GM12878 (cell line): ENCODE results near the gene AFTPH.

Source experiments
- CREM ChIP-seq: IDR thresholded peaks from 2 replicates; pipeline ENCODE4 v1.6.1; 2014; ENCODE audit warnings: antibody characterized with exemption, low read depth
- ETV6 ChIP-seq, 2 experiments: fragments of 450-650 bp in 1 of 2; IDR thresholded peaks in 1 of 2; conservative IDR thresholded peaks in 1 of 2; 2 replicates each; pipeline ENCODE4 v1.6.1; 2014; ENCODE audit warnings: antibody characterized with exemption in 1 of 2, borderline replicate concordance in 1 of 2, low read depth in 1 of 2, mild to moderate bottlenecking in 1 of 2, moderate library complexity in 1 of 2
- GATAD2B ChIP-seq: fragments of 450-650 bp; conservative IDR thresholded peaks from 2 replicates; pipeline ENCODE4 v1.6.1; 2017; ENCODE audit warnings: low read depth, mild to moderate bottlenecking, moderate library complexity
- KAT2A ChIP-seq: conservative IDR thresholded peaks from 2 replicates; pipeline ENCODE4 v1.6.1; 2011; ENCODE audit warnings: low read depth, low read length; ENCODE audit not compliant: control insufficient read depth
- NBN ChIP-seq: fragments of 450-650 bp; IDR thresholded peaks from 2 replicates; pipeline ENCODE4 v1.6.1; 2016
- POLR2A ChIP-seq: IDR thresholded peaks from 2 replicates; pipeline ENCODE4 v1.6.1; 2011; ENCODE audit warnings: low read depth, mild to moderate bottlenecking, low read length
- RAD21 ChIP-seq: IDR thresholded peaks from 2 replicates; pipeline ENCODE4 v1.6.1; 2011; ENCODE audit warnings: mild to moderate bottlenecking, low read depth, low read length, moderate library complexity; ENCODE audit not compliant: insufficient read depth
- TCF12 ChIP-seq: IDR thresholded peaks from 2 replicates; pipeline ENCODE4 v1.6.1; 2011; ENCODE audit warnings: low read depth, mild to moderate bottlenecking, low read length
- ZSCAN29 ChIP-seq: fragments of 450-650 bp; IDR thresholded peaks from 2 replicates; pipeline ENCODE4 v1.6.1; 2017; ENCODE audit warnings: mild to moderate bottlenecking, moderate library complexity
- ZZZ3 ChIP-seq: IDR thresholded peaks from 2 replicates; pipeline ENCODE4 v1.6.1; 2011; ENCODE audit warnings: low read depth; ENCODE audit not compliant: control insufficient read depth, insufficient read length
- TF ChIP-seq, protein P1 (sequence below), 3 experiments: IDR thresholded peaks in 2 of 3; conservative IDR thresholded peaks in 1 of 3; 2 replicates each; pipeline ENCODE4 v1.5.1; 2011; ENCODE audit warnings: low read depth in 3 of 3, low read length in 3 of 3, mild to moderate bottlenecking in 3 of 3, control low read depth in 2 of 3, moderate library complexity in 2 of 3, inconsistent platforms in 1 of 3, mixed read lengths in 1 of 3; ENCODE audit not compliant: control insufficient read depth in 2 of 3, insufficient read depth in 1 of 3; ENCODE audit errors: extremely low read depth in 1 of 3
- TF ChIP-seq, protein P2 (sequence below): IDR thresholded peaks from 2 replicates; pipeline ENCODE4 v1.6.1; 2011; ENCODE audit warnings: borderline replicate concordance, low read depth, mild to moderate bottlenecking, moderate library complexity, low read length; ENCODE audit not compliant: insufficient read depth, poor library complexity, severe bottlenecking

DNA sequence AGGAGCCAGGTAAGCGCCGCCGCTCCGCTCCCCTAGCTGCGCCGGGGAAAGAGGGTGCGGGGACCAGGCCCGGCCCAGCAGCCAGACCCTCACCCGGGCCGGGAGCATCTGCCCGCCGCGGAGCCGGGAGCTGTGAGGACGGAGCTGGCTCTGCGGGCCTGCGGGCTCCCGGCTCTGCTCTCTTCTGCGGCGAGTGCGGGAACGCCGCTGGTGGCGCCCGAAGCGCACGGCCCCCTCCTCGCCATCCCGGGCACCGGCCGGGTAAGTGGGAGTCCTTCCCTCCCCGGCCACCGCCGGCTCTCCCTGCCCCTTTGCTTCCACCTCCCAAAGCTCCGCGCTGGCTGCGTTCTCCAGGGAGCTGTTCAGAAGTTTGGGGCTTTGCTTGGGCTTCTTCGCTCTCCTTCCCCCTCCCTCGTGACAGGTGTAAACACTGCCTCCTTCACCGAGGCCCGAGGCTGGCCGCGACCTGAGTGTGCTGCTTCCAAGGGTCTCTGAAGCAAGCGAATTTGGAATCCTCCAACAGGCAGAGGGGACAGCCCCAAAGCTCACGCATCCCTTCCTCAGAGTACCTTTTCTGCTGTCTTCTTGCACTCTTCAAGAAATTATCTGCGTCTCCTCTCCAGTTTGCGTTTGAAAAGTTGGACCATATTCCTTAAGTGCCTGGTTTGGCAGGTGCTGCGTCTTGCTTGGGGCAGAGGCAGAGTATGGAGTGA lies 632 bp downstream of the AFTPH start:
- no peak for TF ChIP-seq GATAD2B
- TF ChIP-seq ZZZ3: no peak
- TF ChIP-seq POLR2A: no peak
- TF ChIP-seq, protein P1, sequence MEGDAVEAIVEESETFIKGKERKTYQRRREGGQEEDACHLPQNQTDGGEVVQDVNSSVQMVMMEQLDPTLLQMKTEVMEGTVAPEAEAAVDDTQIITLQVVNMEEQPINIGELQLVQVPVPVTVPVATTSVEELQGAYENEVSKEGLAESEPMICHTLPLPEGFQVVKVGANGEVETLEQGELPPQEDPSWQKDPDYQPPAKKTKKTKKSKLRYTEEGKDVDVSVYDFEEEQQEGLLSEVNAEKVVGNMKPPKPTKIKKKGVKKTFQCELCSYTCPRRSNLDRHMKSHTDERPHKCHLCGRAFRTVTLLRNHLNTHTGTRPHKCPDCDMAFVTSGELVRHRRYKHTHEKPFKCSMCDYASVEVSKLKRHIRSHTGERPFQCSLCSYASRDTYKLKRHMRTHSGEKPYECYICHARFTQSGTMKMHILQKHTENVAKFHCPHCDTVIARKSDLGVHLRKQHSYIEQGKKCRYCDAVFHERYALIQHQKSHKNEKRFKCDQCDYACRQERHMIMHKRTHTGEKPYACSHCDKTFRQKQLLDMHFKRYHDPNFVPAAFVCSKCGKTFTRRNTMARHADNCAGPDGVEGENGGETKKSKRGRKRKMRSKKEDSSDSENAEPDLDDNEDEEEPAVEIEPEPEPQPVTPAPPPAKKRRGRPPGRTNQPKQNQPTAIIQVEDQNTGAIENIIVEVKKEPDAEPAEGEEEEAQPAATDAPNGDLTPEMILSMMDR (IDR thresholded peaks at IDR 0.05 in 2 of 3, conservative IDR thresholded peaks at IDR 0.05 in 1 of 3; ENCODE audit: control insufficient read depth in 2 of 3, extremely low read depth in 1 of 3, insufficient read depth in 1 of 3, low read depth in 3 of 3, low read length in 3 of 3): no peak
- TF ChIP-seq ETV6 (conservative IDR thresholded peaks at IDR 0.05 in 1 of 2, IDR thresholded peaks at IDR 0.05 in 1 of 2; ENCODE audit: borderline replicate concordance in 1 of 2, low read depth in 1 of 2): no peak
- peak; percentile 58; the same call in 1 of the 2 replicates for TF ChIP-seq NBN
- no peak for TF ChIP-seq ZSCAN29
- no peak for TF ChIP-seq CREM
- no peak for TF ChIP-seq RAD21
- no peak for TF ChIP-seq TCF12
- TF ChIP-seq, protein P2, sequence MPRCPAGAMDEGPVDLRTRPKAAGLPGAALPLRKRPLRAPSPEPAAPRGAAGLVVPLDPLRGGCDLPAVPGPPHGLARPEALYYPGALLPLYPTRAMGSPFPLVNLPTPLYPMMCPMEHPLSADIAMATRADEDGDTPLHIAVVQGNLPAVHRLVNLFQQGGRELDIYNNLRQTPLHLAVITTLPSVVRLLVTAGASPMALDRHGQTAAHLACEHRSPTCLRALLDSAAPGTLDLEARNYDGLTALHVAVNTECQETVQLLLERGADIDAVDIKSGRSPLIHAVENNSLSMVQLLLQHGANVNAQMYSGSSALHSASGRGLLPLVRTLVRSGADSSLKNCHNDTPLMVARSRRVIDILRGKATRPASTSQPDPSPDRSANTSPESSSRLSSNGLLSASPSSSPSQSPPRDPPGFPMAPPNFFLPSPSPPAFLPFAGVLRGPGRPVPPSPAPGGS: no peak
- TF ChIP-seq KAT2A: no peak
